Spleen (tissue), 7 donors: Measurements from ENCODE around the gene VKORC1L1.

ENCODE experiments used
- CTCF ChIP-seq, 11 experiments: fragments of 200-600 bp in 7 of 11; fragments of 450-650 bp in 4 of 11; sonication (generic) in 4 of 11; IDR thresholded peaks in 8 of 11; conservative IDR thresholded peaks in 3 of 11; 1 replicate in 7 of 11; 2 replicates in 4 of 11; pipeline versions ENCODE4 v1.4.0 to v1.8.0; 2016 to 2021; ENCODE audit warnings: antibody characterized with exemption in 11 of 11, inconsistent platforms in 4 of 11, mild to moderate bottlenecking in 1 of 11
- POLR2A ChIP-seq, 3 donors: fragments of 450-650 bp; IDR thresholded peaks; one replicate each; pipeline ENCODE4 v1.5.1; 2017; ENCODE audit warnings: antibody characterized with exemption in 3 of 3, mild to moderate bottlenecking in 1 of 3
- POLR2AphosphoS5 ChIP-seq, 3 donors: sonication (generic); formaldehyde crosslinking; IDR thresholded peaks; one replicate each; pipeline ENCODE4 v1.5.1; 2017; ENCODE audit warnings: antibody characterized with exemption in 3 of 3
- donor health status: DM: no; HTN: no; CAD: no; lungs with moderate emphysema.
- donor health status: DM: no; HTN: no; CAD: no.
- donor health status: DM: no; HTN: no; CAD: no.

GRCh38 chr7:65992526-65992925 lies 119.7 kb downstream of the VKORC1L1 start:
- TF ChIP-seq CTCF (IDR thresholded peaks at IDR 0.05 in 8 of 11, conservative IDR thresholded peaks at IDR 0.05 in 3 of 11): no peak
- no peak for TF ChIP-seq POLR2A (IDR thresholded peaks at IDR 0.05)
- TF ChIP-seq POLR2AphosphoS5 (IDR thresholded peaks at IDR 0.05): no peak
